Neural cell (in vitro differentiated cells): ENCODE measurements around the gene RIPOR2.

Experiments
- EP300 ChIP-seq: fragments of 450-650 bp; conservative IDR thresholded peaks from 2 replicates; pipeline ENCODE4 v1.6.1; 2014; ENCODE audit warnings: antibody characterized with exemption, mild to moderate bottlenecking, moderate library complexity; ENCODE audit not compliant: poor library complexity, severe bottlenecking
- EZH2 ChIP-seq: fragments of 200-600, 300-800 bp; shearing (Covaris generic), sonication (generic); IDR thresholded peaks from 2 replicates; pipeline ENCODE4 v1.6.1; 2014; ENCODE audit warnings: antibody characterized with exemption, low read length, borderline replicate concordance, mild to moderate bottlenecking; ENCODE audit not compliant: insufficient read depth, poor library complexity, severe bottlenecking
- MXI1 ChIP-seq: fragments of 450-650 bp; conservative IDR thresholded peaks from 2 replicates; pipeline ENCODE4 v1.6.1; 2014; ENCODE audit warnings: antibody characterized with exemption, mild to moderate bottlenecking; ENCODE audit not compliant: poor library complexity, severe bottlenecking
- POLR2AphosphoS5 ChIP-seq: IDR thresholded peaks from 2 replicates; pipeline ENCODE4 v1.6.1; 2012
- RAD21 ChIP-seq: fragments of 450-650 bp; conservative IDR thresholded peaks from 2 replicates; pipeline ENCODE4 v1.6.1; 2014; ENCODE audit warnings: antibody characterized with exemption, mild to moderate bottlenecking, moderate library complexity
- TAF1 ChIP-seq: IDR thresholded peaks from 2 replicates; pipeline ENCODE4 v1.6.1; 2012; ENCODE audit warnings: low read depth
- TF ChIP-seq, protein P1 (sequence below): fragments of 450-650 bp; IDR thresholded peaks from 2 replicates; pipeline ENCODE4 v1.5.1; 2014; ENCODE audit warnings: antibody characterized with exemption, mild to moderate bottlenecking, moderate library complexity; ENCODE audit not compliant: poor library complexity, severe bottlenecking

DNA sequence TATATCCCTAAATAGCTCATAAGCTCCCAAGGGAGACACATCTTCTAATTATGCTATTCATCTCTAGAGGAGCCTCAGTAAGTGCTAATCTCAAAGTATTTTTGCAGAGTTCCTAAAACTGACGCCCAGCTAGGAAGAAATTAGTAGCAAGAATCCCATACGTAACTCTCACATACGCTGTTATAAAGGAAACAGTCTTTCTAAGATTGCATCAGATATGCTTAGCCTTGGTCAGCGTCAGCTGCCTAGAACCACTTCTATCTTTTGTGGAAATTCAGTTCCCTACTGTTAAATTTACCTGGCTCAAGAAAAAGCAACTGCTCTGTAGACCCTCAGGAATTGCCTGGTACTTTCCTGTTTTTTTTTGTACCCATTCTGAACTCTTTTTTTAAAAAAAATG is 13.6 kb downstream of the RIPOR2 start:
- TF ChIP-seq, protein P1, sequence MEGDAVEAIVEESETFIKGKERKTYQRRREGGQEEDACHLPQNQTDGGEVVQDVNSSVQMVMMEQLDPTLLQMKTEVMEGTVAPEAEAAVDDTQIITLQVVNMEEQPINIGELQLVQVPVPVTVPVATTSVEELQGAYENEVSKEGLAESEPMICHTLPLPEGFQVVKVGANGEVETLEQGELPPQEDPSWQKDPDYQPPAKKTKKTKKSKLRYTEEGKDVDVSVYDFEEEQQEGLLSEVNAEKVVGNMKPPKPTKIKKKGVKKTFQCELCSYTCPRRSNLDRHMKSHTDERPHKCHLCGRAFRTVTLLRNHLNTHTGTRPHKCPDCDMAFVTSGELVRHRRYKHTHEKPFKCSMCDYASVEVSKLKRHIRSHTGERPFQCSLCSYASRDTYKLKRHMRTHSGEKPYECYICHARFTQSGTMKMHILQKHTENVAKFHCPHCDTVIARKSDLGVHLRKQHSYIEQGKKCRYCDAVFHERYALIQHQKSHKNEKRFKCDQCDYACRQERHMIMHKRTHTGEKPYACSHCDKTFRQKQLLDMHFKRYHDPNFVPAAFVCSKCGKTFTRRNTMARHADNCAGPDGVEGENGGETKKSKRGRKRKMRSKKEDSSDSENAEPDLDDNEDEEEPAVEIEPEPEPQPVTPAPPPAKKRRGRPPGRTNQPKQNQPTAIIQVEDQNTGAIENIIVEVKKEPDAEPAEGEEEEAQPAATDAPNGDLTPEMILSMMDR, result no peak
- TF ChIP-seq EP300 (no peak), EZH2 (no peak), POLR2AphosphoS5 (no peak), RAD21 (no peak), MXI1 (no peak), TAF1 (no peak)
